Activated CD4-positive, alpha-beta T cell treated with anti-CD3 and anti-CD28 coated beads, Interleukin-2, Interleukin-6, amounts not matched to agents 100 ng/mL and 50 ng/mL, durations not matched to agents 16 hours and 8 hours (primary cell): ENCODE data around the gene CENPB.

ENCODE experiments used
- DNase-seq: peaks from one replicate; pipeline ENCODE4 v3.0.0-alpha.2; 2020

The CENPB gene

DNA sequence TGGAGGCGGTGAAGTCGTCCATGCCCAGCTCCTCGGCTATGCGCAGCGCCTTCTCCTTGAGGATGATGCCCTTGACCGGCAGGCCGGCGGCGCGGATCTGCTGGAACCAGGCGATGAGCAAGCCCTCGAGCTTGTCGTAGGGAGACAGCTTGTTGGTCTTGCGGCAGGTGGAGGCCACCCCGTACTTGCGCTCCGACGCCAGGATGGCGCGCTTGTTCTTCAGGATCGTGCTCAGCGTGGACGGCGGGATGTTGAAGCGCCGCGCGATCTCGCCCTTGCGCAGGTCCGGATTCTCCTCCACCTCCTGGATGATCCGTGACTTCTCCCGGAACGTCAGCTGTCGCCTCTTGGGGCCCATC, 435 bp downstream of the CENPB start:
- peak; percentile 55 for DNase-seq

GRCh38 chr20:3785240-3786125, 1.1 kb downstream of the CENPB start:
- no peak for DNase-seq

GRCh38 chr20:3784863-3785239, 1.7 kb downstream of the CENPB start:
- DNase-seq, result no peak

GRCh38 chr20:3784216-3784853, 2.2 kb downstream of the CENPB start:
- no peak for DNase-seq

DNA sequence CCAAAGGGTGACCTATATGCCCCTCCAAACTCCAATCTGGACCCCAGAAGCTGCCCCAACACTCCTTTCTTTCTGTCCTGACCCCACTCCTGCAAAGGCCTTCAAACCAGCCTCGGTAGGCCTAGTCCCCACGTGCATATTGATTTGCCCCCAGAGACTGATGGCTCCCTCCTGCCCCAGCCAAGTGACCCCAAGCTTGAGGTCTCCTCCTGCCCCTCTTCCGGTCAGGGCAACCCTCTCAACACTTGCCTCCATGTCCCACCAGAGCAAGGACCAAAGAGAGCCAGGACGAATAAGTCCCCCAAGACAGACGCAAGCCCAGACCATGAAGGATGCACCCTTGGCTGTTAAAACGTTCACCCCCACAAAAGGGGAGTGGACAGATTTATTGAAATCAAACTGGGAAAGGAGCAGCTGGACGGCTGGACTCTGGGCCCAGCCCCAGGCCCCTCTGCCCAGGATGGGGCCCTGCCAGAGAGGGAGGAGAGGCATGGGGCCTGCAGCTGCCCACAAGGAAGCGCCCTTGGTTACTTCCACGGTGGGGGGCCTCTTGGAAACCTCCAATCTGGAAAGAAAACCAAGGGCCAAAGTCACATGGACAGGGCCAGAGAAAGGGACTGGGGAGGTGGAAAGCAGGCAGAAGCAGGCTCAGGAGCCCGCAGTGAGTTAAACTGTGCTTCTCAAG, 2.9 kb downstream of the CENPB start:
- DNase-seq, result no peak

- no peak for DNase-seq
Observed at GRCh38 chr20:3783068-3783489, 3.5 kb downstream of the CENPB start.

DNA sequence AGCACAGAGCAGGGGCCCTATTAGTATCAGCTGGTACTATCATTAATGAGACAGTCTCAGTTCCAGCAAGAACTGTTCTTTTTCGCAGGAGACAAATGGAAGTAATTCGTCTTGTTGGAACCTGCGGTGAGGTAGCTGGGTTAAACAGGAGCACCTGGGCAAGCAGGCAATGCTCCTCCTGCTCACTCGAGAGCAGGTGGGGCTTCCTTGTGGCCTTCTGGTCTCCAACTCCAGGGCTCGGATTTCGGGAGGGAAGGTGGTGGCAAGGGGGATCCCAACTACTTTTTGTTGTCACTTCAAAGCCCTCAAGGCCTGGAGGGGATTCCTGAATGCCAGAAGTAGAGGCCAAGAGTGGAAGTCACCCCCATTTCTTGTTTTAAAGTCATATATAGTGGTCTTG, 3.9 kb downstream of the CENPB start:
- DNase-seq, result no peak

DNA sequence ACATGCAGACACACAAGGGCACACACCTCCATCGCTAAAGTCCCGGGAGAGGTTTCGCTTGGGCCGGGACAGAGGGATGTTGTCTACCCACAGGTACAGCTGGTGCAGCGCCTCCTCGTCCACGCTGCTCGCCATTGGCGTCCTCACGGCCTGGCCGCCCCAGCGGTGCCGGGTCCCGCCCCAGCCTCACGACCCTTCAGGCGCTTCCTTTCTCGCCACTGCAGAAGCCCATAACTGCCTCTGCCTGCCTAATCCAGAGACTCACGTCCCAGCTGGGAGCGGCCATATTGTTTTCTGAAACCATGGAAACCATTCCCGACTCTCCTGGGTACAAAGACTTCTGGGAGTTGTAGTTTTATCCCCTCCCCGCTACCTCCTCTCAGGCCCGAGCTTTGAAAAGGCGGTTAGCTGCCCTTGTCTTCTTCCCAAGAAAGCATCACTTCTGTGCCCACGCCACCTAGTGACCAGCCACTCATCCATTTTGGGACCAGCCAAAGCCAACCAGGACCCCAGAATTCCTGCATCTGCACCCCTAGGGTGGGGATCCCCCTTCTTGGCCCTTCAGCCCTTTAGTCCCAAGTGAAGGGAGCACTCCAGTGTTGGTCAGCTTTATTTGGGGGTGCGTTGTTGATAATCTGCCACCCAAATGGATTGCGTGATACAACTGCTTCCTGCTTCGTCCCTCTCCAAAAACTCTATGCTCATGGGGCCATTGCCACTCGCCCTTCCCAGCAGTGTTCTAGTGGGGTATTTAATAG, 5.2 kb downstream of the CENPB start, which contains the start of gene SPEF1:
Gene SPEF1 (minus strand): TSS at position 296 of the 758 bp plus-strand sequence. CDS start 161 bp downstream, at position 135.
- DNase-seq, result peak; percentile 77

DNA sequence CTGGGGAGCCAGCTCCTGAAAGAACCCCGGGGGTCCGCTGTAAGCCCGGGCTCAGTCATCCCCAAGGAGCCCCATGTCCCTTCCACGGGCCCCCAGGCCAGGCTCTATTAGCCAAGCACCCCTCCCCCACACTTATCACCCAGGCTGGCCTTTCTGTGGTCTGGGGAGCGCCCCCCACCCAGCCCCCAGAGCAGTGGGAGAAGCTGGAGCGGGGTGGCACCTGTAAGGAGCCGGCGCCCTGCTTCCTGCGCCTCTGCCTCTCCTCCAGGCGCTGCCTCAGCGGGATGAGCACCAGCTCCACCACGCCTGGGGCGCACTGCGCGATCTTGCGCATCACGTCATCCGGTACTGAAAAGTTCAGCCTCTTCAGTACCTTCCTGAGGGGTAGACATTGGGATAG, 7.6 kb downstream of the CENPB start:
- DNase-seq, result no peak

GRCh38 chr20:3777716-3778629, 8.6 kb downstream of the CENPB start:
- peak; percentile 51 for DNase-seq

DNA sequence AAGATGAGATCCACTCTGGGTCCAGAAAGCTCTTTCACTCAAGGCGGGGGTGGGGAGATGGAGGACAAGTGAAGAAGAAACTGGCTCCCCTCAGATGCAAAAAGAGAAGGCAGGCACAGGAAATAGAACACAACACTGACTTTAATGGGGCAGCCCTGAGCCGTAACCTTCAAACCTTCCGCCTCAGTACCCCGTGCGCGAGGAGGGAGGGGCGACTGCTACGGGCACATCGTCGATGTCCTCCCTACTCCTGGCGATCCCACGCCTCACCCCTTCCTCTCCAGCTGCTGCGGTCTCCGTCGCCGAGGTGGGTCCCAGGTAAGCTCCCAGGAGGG, 9.2 kb downstream of the CENPB start:
- no peak for DNase-seq

- DNase-seq, result no peak
Observed at GRCh38 chr20:3775457-3776108, 11.0 kb downstream of the CENPB start.

GRCh38 chr20:3771552-3772058, 14.9 kb downstream of the CENPB start:
- no peak for DNase-seq

DNA sequence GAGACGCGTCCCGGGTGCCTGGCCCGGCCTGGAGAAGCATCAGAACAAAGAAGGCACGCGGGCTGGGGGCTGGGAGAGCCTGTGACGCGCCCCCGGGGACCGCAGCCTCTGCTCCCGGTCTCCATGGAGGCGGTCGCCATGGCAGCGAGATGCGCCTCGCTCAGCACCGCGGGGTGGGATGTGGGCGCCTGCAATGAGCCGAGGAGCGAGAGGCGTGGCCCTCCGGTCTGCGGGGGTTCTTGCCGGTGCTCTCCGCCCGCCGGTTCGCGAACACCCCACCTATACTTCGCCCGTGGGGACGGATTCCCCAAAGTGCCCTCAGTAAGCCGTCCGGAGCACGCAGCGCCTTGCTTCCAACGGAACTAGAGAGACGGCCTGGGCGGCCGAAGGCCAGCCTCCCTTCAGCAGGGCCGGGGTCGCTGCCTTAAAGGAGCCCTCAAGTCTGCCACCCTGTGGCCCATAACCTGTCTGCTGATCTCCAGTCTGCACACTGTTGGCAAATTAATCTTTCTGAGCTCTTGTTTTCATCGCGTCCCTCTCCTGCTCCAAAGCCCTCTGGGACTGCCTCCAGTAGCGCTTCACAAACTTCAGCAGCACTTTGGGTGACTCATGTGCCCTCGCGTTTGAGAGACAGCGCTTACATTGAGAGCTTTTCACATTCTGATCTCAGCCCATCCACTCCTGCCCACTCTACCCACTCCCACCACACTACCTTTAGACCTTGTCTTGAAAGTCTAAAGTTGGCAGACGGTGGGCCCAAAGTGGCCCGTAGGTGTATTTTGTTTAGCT, 18.0 kb downstream of the CENPB start:
- peak; percentile 77 for DNase-seq

- DNase-seq, result peak; percentile 99
Observed at GRCh38 chr20:3767427-3768341, 18.9 kb downstream of the CENPB start, which contains the start of gene ADISSP. Gene ADISSP, minus strand, starts transcription at chr20:3767753. Its CDS starts 7,653 bp downstream, at chr20:3760100.

DNA sequence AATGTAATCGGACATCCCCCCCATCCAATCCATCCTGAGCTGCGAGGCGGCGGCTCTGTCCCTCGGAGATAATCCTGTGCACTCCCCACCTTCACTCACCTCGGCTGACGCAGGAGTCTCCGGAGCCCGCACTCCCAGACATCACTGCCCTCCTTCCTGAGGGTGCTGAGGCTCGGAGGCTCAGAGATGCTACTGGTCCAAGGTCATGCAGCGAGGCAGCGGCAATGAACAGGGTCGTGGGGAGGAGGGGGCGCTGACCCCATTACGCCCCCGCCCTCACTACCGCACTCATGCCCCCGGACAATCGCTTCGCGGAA, 19.5 kb downstream of the CENPB start:
- DNase-seq, result peak; percentile 27

GRCh38 chr20:3766422-3767109, 20.0 kb downstream of the CENPB start:
- DNase-seq, result no peak

GRCh38 chr20:3765171-3765882, 21.2 kb downstream of the CENPB start:
- DNase-seq, result no peak
